ENCODE measurements around the gene SLC6A4. TPM values are rescaled to one million over a fixed set of nuclear protein-coding genes. Genes with fewer than 3 reads are reported as not detected.

The SLC6A4 gene
- total and polyA plus RNA-seq, 3 experiments from 2014 or later, result 0.08 TPM; not detected in 2

- no peak overlapping the region for H3K27ac ChIP-seq (ENCODE audit: low read depth, low read length)
- ChIA-PET CTCF (no interaction called here), POLR2A (interaction anchor here (0.6 kb wide), 1 partner anchor 875 kb away, joined by 3 read pairs; no protein-coding TSS in a partner anchor)
- Mint-ChIP-seq H3K4me1 (peaks cover 0 to 3% (median 0%) of the 10 kb centered on the region in 3 donors), H3K9me3 (no peaks in the 10 kb centered on the region), H3K27me3 (no peaks in the 10 kb centered on the region), H3K36me3 (peaks cover 3 to 35% (median 32%) of the 10 kb centered on the region in 3 donors), H3K4me3 (no peak overlapping the region), H3K27ac (peak overlapping the region in 1 of 8 donors; percentile 0)
- peaks cover 15% of the 10 kb centered on the region for H3K36me3 ChIP-seq (ENCODE audit: insufficient read depth, low read length)
- H3K4me3 ChIP-seq (ENCODE audit: low read length), result no peak overlapping the region
- H3K4me1 ChIP-seq (ENCODE audit: insufficient read depth, low read length), result no peaks in the 10 kb centered on the region
- no peaks in the 10 kb centered on the region for H3K9me3 ChIP-seq (ENCODE audit: low read length)
- no peak for DNase-seq
- H3K27me3 ChIP-seq (ENCODE audit: insufficient read depth, low read length, poor library complexity, severe bottlenecking), result no peaks in the 10 kb centered on the region
Observed at GRCh38 chr17:30244853-30245385, 9.4 kb upstream of the SLC6A4 start.

- Histone ChIP-seq H3K9me3 (ENCODE audit: low read length) (no peaks in the 10 kb centered on the region), H3K27me3 (ENCODE audit: insufficient read depth, low read length, poor library complexity, severe bottlenecking) (no peaks in the 10 kb centered on the region), H3K4me3 (ENCODE audit: low read length) (no peak overlapping the region), H3K36me3 (ENCODE audit: insufficient read depth, low read length) (peaks cover 5% of the 10 kb centered on the region), H3K4me1 (ENCODE audit: insufficient read depth, low read length) (no peaks in the 10 kb centered on the region), H3K27ac (ENCODE audit: low read depth, low read length) (no peak overlapping the region)
- no peak for DNase-seq
- no peak overlapping the region for H3K4me3 Mint-ChIP-seq
- ChIA-PET POLR2A (no interaction called here), CTCF (no interaction called here)
- peak overlapping the region in 1 of 8 donors; percentile 21 for H3K27ac Mint-ChIP-seq
- H3K36me3 Mint-ChIP-seq, result peaks cover 3 to 23% (median 23%) of the 10 kb centered on the region in 3 donors
- H3K27me3 Mint-ChIP-seq, result peaks cover 4 to 7% of the 10 kb centered on the region in 2 donors
- H3K4me1 Mint-ChIP-seq, result peaks cover 0 to 12% (median 2%) of the 10 kb centered on the region in 3 donors
- no peaks in the 10 kb centered on the region for H3K9me3 Mint-ChIP-seq
Observed at GRCh38 chr17:30243568-30243967, 8.1 kb upstream of the SLC6A4 start.

GRCh38 chr17:30243002-30243401 is 7.5 kb upstream of the SLC6A4 start:
- Histone ChIP-seq H3K4me3 (ENCODE audit: low read length) (no peak overlapping the region), H3K27me3 (ENCODE audit: insufficient read depth, low read length, poor library complexity, severe bottlenecking) (peaks cover 4% of the 10 kb centered on the region), H3K36me3 (ENCODE audit: insufficient read depth, low read length) (no peaks in the 10 kb centered on the region), H3K4me1 (ENCODE audit: insufficient read depth, low read length) (no peaks in the 10 kb centered on the region), H3K27ac (ENCODE audit: low read depth, low read length) (no peak overlapping the region), H3K9me3 (ENCODE audit: low read length) (no peaks in the 10 kb centered on the region)
- H3K27me3 Mint-ChIP-seq, result peaks cover 8 to 11% of the 10 kb centered on the region in 2 donors
- no peak for DNase-seq
- H3K36me3 Mint-ChIP-seq, result peaks cover 3 to 18% (median 17%) of the 10 kb centered on the region in 3 donors
- ChIA-PET CTCF (interaction anchor here (0.5 kb wide), 1 partner anchor 125 kb away, joined by 4 read pairs; no protein-coding TSS in a partner anchor), POLR2A (no interaction called here)
- H3K9me3 Mint-ChIP-seq, result no peaks in the 10 kb centered on the region
- H3K27ac Mint-ChIP-seq, result no peak overlapping the region
- H3K4me3 Mint-ChIP-seq, result no peak overlapping the region
- peaks cover 0 to 16% (median 2%) of the 10 kb centered on the region in 3 donors for H3K4me1 Mint-ChIP-seq

- H3K36me3 ChIP-seq (ENCODE audit: insufficient read depth, low read length), result no peaks in the 10 kb centered on the region
- peaks cover 16% of the 10 kb centered on the region for H3K27me3 ChIP-seq (ENCODE audit: insufficient read depth, low read length, poor library complexity, severe bottlenecking)
- DNase-seq, result no peak
- H3K9me3 Mint-ChIP-seq, result no peaks in the 10 kb centered on the region
- no peak overlapping the region for H3K4me3 ChIP-seq (ENCODE audit: low read length)
- H3K27ac Mint-ChIP-seq, result no peak overlapping the region
- no peaks in the 10 kb centered on the region for H3K9me3 ChIP-seq (ENCODE audit: low read length)
- CTCF ChIA-PET, result no interaction called here
- H3K27ac ChIP-seq (ENCODE audit: low read depth, low read length), result no peak overlapping the region
- H3K4me1 ChIP-seq (ENCODE audit: insufficient read depth, low read length), result peaks cover 4% of the 10 kb centered on the region
- peaks cover 0 to 3% (median 2%) of the 10 kb centered on the region in 3 donors for H3K36me3 Mint-ChIP-seq
- H3K4me3 Mint-ChIP-seq, result peak overlapping the region in 1 of 7 donors; percentile 3
- POLR2A ChIA-PET, result interaction anchor here (0.6 kb wide), 1 partner anchor 237 kb away, joined by 4 read pairs; no protein-coding TSS in a partner anchor
- H3K27me3 Mint-ChIP-seq, result peaks cover 20 to 26% of the 10 kb centered on the region in 2 donors
- H3K4me1 Mint-ChIP-seq, result peaks cover 8 to 28% (median 10%) of the 10 kb centered on the region in 3 donors
Observed at GRCh38 chr17:30241051-30241450, 5.6 kb upstream of the SLC6A4 start.

GRCh38 chr17:30240177-30240576 is 4.7 kb upstream of the SLC6A4 start:
- ChIA-PET CTCF (no interaction called here), POLR2A (no interaction called here)
- Histone ChIP-seq H3K27ac (ENCODE audit: low read depth, low read length) (no peak overlapping the region), H3K4me1 (ENCODE audit: insufficient read depth, low read length) (peaks cover 8% of the 10 kb centered on the region), H3K4me3 (ENCODE audit: low read length) (no peak overlapping the region), H3K27me3 (ENCODE audit: insufficient read depth, low read length, poor library complexity, severe bottlenecking) (peaks cover 20% of the 10 kb centered on the region), H3K36me3 (ENCODE audit: insufficient read depth, low read length) (no peaks in the 10 kb centered on the region), H3K9me3 (ENCODE audit: low read length) (no peaks in the 10 kb centered on the region)
- H3K27me3 Mint-ChIP-seq, result peaks cover 22 to 29% of the 10 kb centered on the region in 2 donors
- H3K36me3 Mint-ChIP-seq, result peaks cover 0 to 3% (median 2%) of the 10 kb centered on the region in 3 donors
- no peak for DNase-seq
- H3K27ac Mint-ChIP-seq, result no peak overlapping the region
- H3K4me3 Mint-ChIP-seq, result no peak overlapping the region
- H3K4me1 Mint-ChIP-seq, result peaks cover 11 to 32% (median 12%) of the 10 kb centered on the region in 3 donors
- H3K9me3 Mint-ChIP-seq, result no peaks in the 10 kb centered on the region

GRCh38 chr17:30239089-30239462 is 3.6 kb upstream of the SLC6A4 start:
- Histone ChIP-seq H3K4me1 (ENCODE audit: insufficient read depth, low read length) (peaks cover 8% of the 10 kb centered on the region), H3K27ac (ENCODE audit: low read depth, low read length) (no peak overlapping the region), H3K9me3 (ENCODE audit: low read length) (no peaks in the 10 kb centered on the region), H3K36me3 (ENCODE audit: insufficient read depth, low read length) (no peaks in the 10 kb centered on the region), H3K27me3 (ENCODE audit: insufficient read depth, low read length, poor library complexity, severe bottlenecking) (peaks cover 30% of the 10 kb centered on the region), H3K4me3 (ENCODE audit: low read length) (no peak overlapping the region)
- Mint-ChIP-seq H3K4me3 (peak overlapping the region in 1 of 7 donors; percentile 32), H3K36me3 (peaks cover 0 to 3% (median 2%) of the 10 kb centered on the region in 3 donors), H3K9me3 (no peaks in the 10 kb centered on the region), H3K27me3 (peaks cover 30 to 40% of the 10 kb centered on the region in 2 donors), H3K4me1 (peaks cover 17 to 39% (median 17%) of the 10 kb centered on the region in 3 donors), H3K27ac (no peak overlapping the region)
- no peak for DNase-seq
- ChIA-PET CTCF (no interaction called here), POLR2A (no interaction called here)

GRCh38 chr17:30238387-30239088 is 3.0 kb upstream of the SLC6A4 start:
- POLR2A ChIA-PET, result no interaction called here
- peak overlapping the region in 2 of 8 donors; percentile 15 to 36 for H3K27ac Mint-ChIP-seq
- H3K4me3 Mint-ChIP-seq, result peak overlapping the region in 1 of 7 donors; percentile 21
- Histone ChIP-seq H3K27me3 (ENCODE audit: insufficient read depth, low read length, poor library complexity, severe bottlenecking) (peaks cover 35% of the 10 kb centered on the region), H3K4me1 (ENCODE audit: insufficient read depth, low read length) (peaks cover 8% of the 10 kb centered on the region), H3K9me3 (ENCODE audit: low read length) (no peaks in the 10 kb centered on the region), H3K4me3 (ENCODE audit: low read length) (no peak overlapping the region), H3K36me3 (ENCODE audit: insufficient read depth, low read length) (no peaks in the 10 kb centered on the region), H3K27ac (ENCODE audit: low read depth, low read length) (no peak overlapping the region)
- DNase-seq, result no peak
- H3K27me3 Mint-ChIP-seq, result peaks cover 34 to 45% of the 10 kb centered on the region in 2 donors
- H3K36me3 Mint-ChIP-seq, result peaks cover 0 to 1% (median 1%) of the 10 kb centered on the region in 3 donors
- no peaks in the 10 kb centered on the region for H3K9me3 Mint-ChIP-seq
- CTCF ChIA-PET, result no interaction called here
- H3K4me1 Mint-ChIP-seq, result peaks cover 17 to 39% (median 17%) of the 10 kb centered on the region in 3 donors

GRCh38 chr17:30238003-30238344 is 2.5 kb upstream of the SLC6A4 start:
- no peaks in the 10 kb centered on the region for H3K9me3 Mint-ChIP-seq
- H3K27me3 ChIP-seq (ENCODE audit: insufficient read depth, low read length, poor library complexity, severe bottlenecking), result peaks cover 40% of the 10 kb centered on the region

More at GRCh38 chr17:30238003-30238344, 2.5 kb upstream of the SLC6A4 start:
- H3K4me1 Mint-ChIP-seq, result peaks cover 17 to 39% (median 17%) of the 10 kb centered on the region in 3 donors
- no peak overlapping the region for H3K4me3 Mint-ChIP-seq
- CTCF ChIA-PET, result no interaction called here
- Histone ChIP-seq H3K4me3 (ENCODE audit: low read length) (no peak overlapping the region), H3K9me3 (ENCODE audit: low read length) (no peaks in the 10 kb centered on the region), H3K36me3 (ENCODE audit: insufficient read depth, low read length) (no peaks in the 10 kb centered on the region), H3K27ac (ENCODE audit: low read depth, low read length) (no peak overlapping the region), H3K4me1 (ENCODE audit: insufficient read depth, low read length) (peaks cover 8% of the 10 kb centered on the region)
- H3K27ac Mint-ChIP-seq, result peak overlapping the region in 1 of 8 donors; percentile 15
- POLR2A ChIA-PET, result no interaction called here
- no peaks in the 10 kb centered on the region for H3K36me3 Mint-ChIP-seq
- DNase-seq, result no peak
- peaks cover 38 to 51% of the 10 kb centered on the region in 2 donors for H3K27me3 Mint-ChIP-seq

Measured in CD8-positive, alpha-beta memory T cell (primary cell).